IPS-15b (cell line): ENCODE measurements around the gene SLN.
"Not testable (repeated sequence)": the region's sequence is repeated elsewhere in the genome, so short reads cannot be mapped to it uniquely, and the experiment has no call there.

Experiments used
- H3K27me3 ChIP-seq: one replicate; pipeline ENCODE4 v1.6.1; 2013; ENCODE audit warnings: low read length; ENCODE audit not compliant: control insufficient read depth, insufficient read depth
- H3K36me3 ChIP-seq: one replicate; pipeline ENCODE4 v1.6.1; 2013; ENCODE audit warnings: low read length; ENCODE audit not compliant: control insufficient read depth, insufficient read depth
- H3K4me1 ChIP-seq: one replicate; pipeline ENCODE4 v1.6.1; 2013; ENCODE audit warnings: mild to moderate bottlenecking, low read length; ENCODE audit not compliant: control insufficient read depth, insufficient read depth
- H3K4me3 ChIP-seq: one replicate; pipeline ENCODE4 v1.5.1; 2013; ENCODE audit warnings: low read depth, low read length
- H3K9ac ChIP-seq: one replicate; pipeline ENCODE4 v1.6.1; 2013; ENCODE audit warnings: low read depth, mild to moderate bottlenecking, low read length
- H3K9me3 ChIP-seq: one replicate; pipeline ENCODE4 v1.6.1; 2013; ENCODE audit warnings: mild to moderate bottlenecking, low read length; ENCODE audit not compliant: control insufficient read depth, insufficient read depth

SLN gene

GRCh38 chr11:107711861-107712755, at the start of gene SLN:
SLN (minus strand) TSS chr11:107712056.
- Histone ChIP-seq H3K36me3 (no peaks in the 10 kb centered on the region), H3K9ac (no peak within 1 kb of the TSS), H3K9me3 (no peaks in the 10 kb centered on the region), H3K4me3 (no peak within 1 kb of the TSS), H3K4me1 (peaks cover 6% of the 10 kb centered on the region), H3K27me3 (peaks cover 3% of the 10 kb centered on the region)

- H3K36me3 ChIP-seq, H3K9me3 ChIP-seq: not testable (repeated sequence)
These were observed 47.0 kb upstream of the SLN start for GRCh38 chr11:107758719-107759355.

GRCh38 chr11:107757661-107758060, 45.8 kb upstream of the SLN start:
- Histone ChIP-seq H3K9ac (no peak overlapping the region), H3K36me3 (no peaks in the 10 kb centered on the region), H3K4me1 (no peaks in the 10 kb centered on the region), H3K27me3 (no peaks in the 10 kb centered on the region), H3K4me3 (no peak overlapping the region), H3K9me3 (no peaks in the 10 kb centered on the region)

More at GRCh38 chr11:107758719-107759355, 47.0 kb upstream of the SLN start:
- H3K4me3 ChIP-seq, H3K9ac ChIP-seq, H3K4me1 ChIP-seq, H3K27me3 ChIP-seq: not testable (repeated sequence)

DNA sequence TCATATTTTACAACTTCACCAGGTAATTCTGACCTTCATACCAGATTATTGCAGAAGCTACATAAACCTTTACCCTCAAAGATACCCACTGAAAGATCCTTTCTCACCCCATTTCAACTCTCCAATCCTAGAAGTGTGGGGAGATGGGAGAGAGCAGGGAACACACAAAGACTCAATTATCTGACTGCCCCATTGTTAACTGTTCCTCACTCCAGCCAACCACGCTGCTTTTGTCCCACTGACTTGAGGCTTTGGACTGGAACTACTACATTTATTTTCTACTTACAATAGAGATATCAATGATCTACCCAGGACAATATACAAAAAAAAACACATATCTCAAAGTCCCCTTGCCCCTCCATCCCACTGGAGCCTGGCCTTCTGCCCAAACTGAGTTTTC, 44.7 kb upstream of the SLN start:
- H3K9ac ChIP-seq = no peak overlapping the region
- H3K4me3 ChIP-seq = no peak overlapping the region
- H3K27me3 ChIP-seq = no peaks in the 10 kb centered on the region
- H3K4me1 ChIP-seq = no peaks in the 10 kb centered on the region
- H3K36me3 ChIP-seq = no peaks in the 10 kb centered on the region
- no peaks in the 10 kb centered on the region for H3K9me3 ChIP-seq

GRCh38 chr11:107752949-107753822, 41.3 kb upstream of the SLN start:
- H3K36me3 ChIP-seq = no peaks in the 10 kb centered on the region

DNA sequence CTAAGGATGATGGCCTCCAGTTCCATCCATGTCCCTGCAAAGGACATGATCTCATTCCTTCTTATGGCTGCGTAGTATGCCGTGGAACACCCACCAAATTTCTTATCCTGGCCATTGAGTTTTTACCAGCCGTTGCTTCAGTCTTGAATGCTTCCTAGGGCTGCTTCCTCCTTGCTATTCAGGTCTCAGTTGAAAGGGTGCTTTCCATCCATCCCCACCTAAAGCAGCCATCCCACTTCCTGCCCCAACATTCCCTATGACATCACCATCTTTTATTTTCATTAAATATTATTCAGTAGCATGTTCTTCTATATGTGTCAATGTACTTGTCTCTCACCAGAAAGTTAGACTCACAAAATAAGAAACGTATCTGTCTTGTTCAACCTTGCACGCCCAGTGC, 40.7 kb upstream of the SLN start:
- Histone ChIP-seq H3K9ac (no peak overlapping the region), H3K36me3 (no peaks in the 10 kb centered on the region), H3K9me3 (no peaks in the 10 kb centered on the region), H3K4me1 (no peaks in the 10 kb centered on the region), H3K27me3 (no peaks in the 10 kb centered on the region), H3K4me3 (no peak overlapping the region)

More at GRCh38 chr11:107752949-107753822, 41.3 kb upstream of the SLN start:
- no peak overlapping the region for H3K9ac ChIP-seq
- no peaks in the 10 kb centered on the region for H3K27me3 ChIP-seq
- no peaks in the 10 kb centered on the region for H3K4me1 ChIP-seq
- no peaks in the 10 kb centered on the region for H3K9me3 ChIP-seq
- H3K4me3 ChIP-seq = no peak overlapping the region

DNA sequence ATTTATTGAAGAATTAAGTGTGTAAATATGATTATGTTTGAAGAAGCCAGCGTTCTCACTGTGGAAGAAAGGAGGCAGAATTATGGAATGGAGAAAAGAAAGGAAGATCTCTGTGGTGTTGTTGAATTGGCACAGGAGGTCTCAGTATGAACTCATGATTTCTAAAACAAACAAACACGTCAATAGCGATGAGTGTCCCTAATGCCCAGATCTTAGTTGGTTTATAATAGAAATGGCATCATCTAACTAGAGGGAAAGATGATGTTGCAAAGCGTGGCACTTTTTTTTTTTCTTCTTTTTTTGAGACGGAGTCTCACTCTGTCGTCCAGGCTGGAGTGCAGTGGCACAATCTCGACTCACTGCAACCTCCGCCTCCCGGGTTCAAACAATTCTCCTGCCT, 39.2 kb upstream of the SLN start:
- Histone ChIP-seq H3K4me1 (no peaks in the 10 kb centered on the region), H3K4me3 (no peak overlapping the region), H3K27me3 (no peaks in the 10 kb centered on the region), H3K9ac (no peak overlapping the region), H3K9me3 (no peaks in the 10 kb centered on the region), H3K36me3 (no peaks in the 10 kb centered on the region)

GRCh38 chr11:107750313-107750712, 38.5 kb upstream of the SLN start:
- no peaks in the 10 kb centered on the region for H3K27me3 ChIP-seq
- H3K9ac ChIP-seq = no peak overlapping the region
- H3K36me3 ChIP-seq = no peaks in the 10 kb centered on the region
- no peaks in the 10 kb centered on the region for H3K9me3 ChIP-seq
- H3K4me3 ChIP-seq = no peak overlapping the region
- no peaks in the 10 kb centered on the region for H3K4me1 ChIP-seq

GRCh38 chr11:107747622-107748021, 35.8 kb upstream of the SLN start:
- no peaks in the 10 kb centered on the region for H3K27me3 ChIP-seq
- no peak overlapping the region for H3K4me3 ChIP-seq
- H3K36me3 ChIP-seq = no peaks in the 10 kb centered on the region
- no peaks in the 10 kb centered on the region for H3K9me3 ChIP-seq
- no peaks in the 10 kb centered on the region for H3K4me1 ChIP-seq
- no peak overlapping the region for H3K9ac ChIP-seq

- H3K9me3 ChIP-seq = no peaks in the 10 kb centered on the region
- H3K4me1 ChIP-seq = peaks cover 2% of the 10 kb centered on the region
- no peak overlapping the region for H3K4me3 ChIP-seq
- no peak overlapping the region for H3K9ac ChIP-seq
- H3K36me3 ChIP-seq = no peaks in the 10 kb centered on the region
- H3K27me3 ChIP-seq = no peaks in the 10 kb centered on the region
These were observed 32.9 kb upstream of the SLN start for GRCh38 chr11:107744736-107745135.

DNA sequence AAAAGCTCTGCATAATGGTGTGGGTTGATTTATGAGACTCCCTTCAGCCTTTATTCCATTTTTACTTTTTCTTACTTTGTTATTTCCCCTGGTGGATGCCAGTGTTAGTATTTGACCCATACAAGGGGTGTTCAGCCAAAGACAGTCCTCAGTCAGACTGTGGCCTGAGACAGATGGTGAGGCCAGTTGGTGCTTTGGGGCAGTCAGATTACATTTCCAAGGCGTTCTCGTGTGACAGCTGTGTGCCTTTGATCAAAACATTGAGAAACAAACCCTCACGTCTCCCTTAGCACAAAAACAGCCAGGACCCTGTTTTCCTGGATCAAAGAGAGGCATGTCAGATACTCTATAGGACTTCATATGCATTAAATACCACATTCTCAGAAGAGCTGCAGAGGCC, 31.3 kb upstream of the SLN start:
- no peak overlapping the region for H3K4me3 ChIP-seq

More for the DNA sequence above, 31.3 kb upstream of the SLN start:
- no peak overlapping the region for H3K9ac ChIP-seq
- peaks cover under 1% of the 10 kb centered on the region for H3K27me3 ChIP-seq
- H3K9me3 ChIP-seq = no peaks in the 10 kb centered on the region
- H3K36me3 ChIP-seq = no peaks in the 10 kb centered on the region
- peaks cover 2% of the 10 kb centered on the region for H3K4me1 ChIP-seq
